HEK293 (cell line): ENCODE results near the gene ITGA8.

ENCODE experiments used
- BCL11B ChIP-seq: fragments of 450-650 bp; formaldehyde crosslinking; IDR thresholded peaks from 2 replicates; pipeline ENCODE4 v1.5.1; 2016; ENCODE audit warnings: low read depth, missing biosample characterization, missing genetic modification characterization
- FEZF1 ChIP-seq: fragments of 450-650 bp; formaldehyde crosslinking; IDR thresholded peaks from 2 replicates; pipeline ENCODE4 v1.5.1; 2016; ENCODE audit warnings: missing biosample characterization, missing genetic modification characterization
- IKZF3 ChIP-seq: fragments of 450-650 bp; IDR thresholded peaks from 2 replicates; pipeline ENCODE4 v1.5.0; 2018; ENCODE audit warnings: missing biosample characterization, mild to moderate bottlenecking, missing genetic modification characterization, moderate library complexity
- INSM2 ChIP-seq: fragments of 450-650 bp; formaldehyde crosslinking; IDR thresholded peaks from 2 replicates; pipeline ENCODE4 v1.5.1; 2016; ENCODE audit warnings: missing biosample characterization, missing genetic modification characterization
- KLF9 ChIP-seq: fragments of 450-650 bp; formaldehyde crosslinking; IDR thresholded peaks from 2 replicates; pipeline ENCODE4 v1.5.1; 2016; ENCODE audit warnings: missing biosample characterization, missing genetic modification characterization, low read depth
- PRDM4 ChIP-seq: fragments of 450-650 bp; formaldehyde crosslinking; IDR thresholded peaks from 2 replicates; pipeline ENCODE4 v1.5.1; 2017; ENCODE audit warnings: missing biosample characterization, missing genetic modification characterization
- SP2 ChIP-seq: fragments of 450-650 bp; formaldehyde crosslinking; IDR thresholded peaks from 2 replicates; pipeline ENCODE4 v1.5.1; 2016; ENCODE audit warnings: missing biosample characterization, missing genetic modification characterization
- SP3 ChIP-seq: fragments of 450-650 bp; formaldehyde crosslinking; IDR thresholded peaks from 2 replicates; pipeline ENCODE4 v1.5.1; 2016; ENCODE audit warnings: missing biosample characterization, missing genetic modification characterization
- SP7 ChIP-seq: fragments of 450-650 bp; formaldehyde crosslinking; IDR thresholded peaks from 2 replicates; pipeline ENCODE4 v1.5.1; 2016; ENCODE audit warnings: missing biosample characterization, missing genetic modification characterization
- TCF7L2 ChIP-seq: IDR thresholded peaks from 2 replicates; pipeline ENCODE4 v1.6.1; 2011; ENCODE audit warnings: low read depth, mild to moderate bottlenecking, inconsistent platforms, low read length, moderate library complexity, borderline replicate concordance
- YY2 ChIP-seq: fragments of 450-650 bp; formaldehyde crosslinking; IDR thresholded peaks from 2 replicates; pipeline ENCODE4 v1.5.1; 2016; ENCODE audit warnings: missing biosample characterization, missing genetic modification characterization
- ZNF146 ChIP-seq: fragments of 450-650 bp; formaldehyde crosslinking; IDR thresholded peaks from 2 replicates; pipeline ENCODE4 v1.5.1; 2016; ENCODE audit warnings: missing biosample characterization, missing genetic modification characterization
- ZNF211 ChIP-seq: fragments of 450-650 bp; formaldehyde crosslinking; IDR thresholded peaks from 2 replicates; pipeline ENCODE4 v1.5.1; 2016; ENCODE audit warnings: low read depth, missing biosample characterization, missing genetic modification characterization
- ZNF398 ChIP-seq: fragments of 450-650 bp; formaldehyde crosslinking; IDR thresholded peaks from 2 replicates; pipeline ENCODE4 v1.5.1; 2017; ENCODE audit warnings: missing biosample characterization, missing genetic modification characterization
- ZNF501 ChIP-seq: fragments of 450-650 bp; formaldehyde crosslinking; IDR thresholded peaks from 2 replicates; pipeline ENCODE4 v1.5.1; 2016; ENCODE audit warnings: missing biosample characterization, missing genetic modification characterization
- ZNF558 ChIP-seq: fragments of 450-650 bp; formaldehyde crosslinking; IDR thresholded peaks from 2 replicates; pipeline ENCODE4 v1.5.1; 2016; ENCODE audit warnings: missing biosample characterization, missing genetic modification characterization
- ZNF629 ChIP-seq: fragments of 450-650 bp; formaldehyde crosslinking; IDR thresholded peaks from 2 replicates; pipeline ENCODE4 v1.5.1; 2017; ENCODE audit warnings: missing biosample characterization, missing genetic modification characterization
- ZNF660 ChIP-seq: fragments of 450-650 bp; IDR thresholded peaks from 2 replicates; pipeline ENCODE4 v1.5.1; 2018; ENCODE audit warnings: missing biosample characterization, mild to moderate bottlenecking, missing genetic modification characterization
- ZNF704 ChIP-seq: fragments of 450-650 bp; formaldehyde crosslinking; IDR thresholded peaks from 2 replicates; pipeline ENCODE4 v1.5.1; 2016; ENCODE audit warnings: missing biosample characterization, missing genetic modification characterization
- ZNF843 ChIP-seq: fragments of 450-650 bp; formaldehyde crosslinking; IDR thresholded peaks from 2 replicates; pipeline ENCODE4 v1.5.1; 2016; ENCODE audit warnings: missing biosample characterization, missing genetic modification characterization
- TF ChIP-seq, protein P1 (sequence below): fragments of 450-650 bp; formaldehyde crosslinking; IDR thresholded peaks from 2 replicates; pipeline ENCODE4 v1.5.1; 2016; ENCODE audit warnings: missing biosample characterization, missing genetic modification characterization

The ITGA8 gene

DNA sequence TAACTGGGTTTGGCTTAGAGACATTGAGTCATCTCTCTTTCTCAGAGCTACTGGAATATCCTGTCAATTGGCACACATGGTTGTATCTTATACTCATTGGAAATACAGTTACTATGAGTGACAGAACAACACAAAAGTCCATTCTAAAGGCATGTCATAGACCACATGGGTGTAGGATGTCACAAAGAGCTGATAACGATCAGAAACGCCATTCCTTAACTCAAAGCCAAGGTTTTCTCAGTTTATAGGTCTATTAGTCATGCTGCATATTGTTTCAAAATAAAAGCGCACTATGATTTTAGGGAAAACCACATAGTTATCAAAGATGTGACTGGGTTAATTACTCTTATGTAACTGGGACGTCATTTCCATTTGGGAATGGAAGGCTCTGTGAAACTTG is 201.5 kb downstream of the ITGA8 start (continued):
- no peak for TF ChIP-seq ZNF146
- 0 out of 2 replicates have a peak, but pooled peaks have one; percentile 43 for TF ChIP-seq ZNF398 (tag by site-specific recombination)
- 0 out of 2 replicates have a peak, but pooled peaks have one; percentile 35 for TF ChIP-seq ZNF558
- 0 out of 2 replicates have a peak, but pooled peaks have one; percentile 62 for TF ChIP-seq ZNF660 (tag by site-specific recombination)
- TF ChIP-seq KLF9 (tag by site-specific recombination), result no peak
- TF ChIP-seq ZNF843, result peak; percentile 49; the same call in 1 of the 2 replicates
- no peak for TF ChIP-seq ZNF501
- 0 out of 2 replicates have a peak, but pooled peaks have one; percentile 12 for TF ChIP-seq YY2 (tag by site-specific recombination)
- TF ChIP-seq BCL11B, result 0 out of 2 replicates have a peak, but pooled peaks have one; percentile 26
- TF ChIP-seq, protein P1, sequence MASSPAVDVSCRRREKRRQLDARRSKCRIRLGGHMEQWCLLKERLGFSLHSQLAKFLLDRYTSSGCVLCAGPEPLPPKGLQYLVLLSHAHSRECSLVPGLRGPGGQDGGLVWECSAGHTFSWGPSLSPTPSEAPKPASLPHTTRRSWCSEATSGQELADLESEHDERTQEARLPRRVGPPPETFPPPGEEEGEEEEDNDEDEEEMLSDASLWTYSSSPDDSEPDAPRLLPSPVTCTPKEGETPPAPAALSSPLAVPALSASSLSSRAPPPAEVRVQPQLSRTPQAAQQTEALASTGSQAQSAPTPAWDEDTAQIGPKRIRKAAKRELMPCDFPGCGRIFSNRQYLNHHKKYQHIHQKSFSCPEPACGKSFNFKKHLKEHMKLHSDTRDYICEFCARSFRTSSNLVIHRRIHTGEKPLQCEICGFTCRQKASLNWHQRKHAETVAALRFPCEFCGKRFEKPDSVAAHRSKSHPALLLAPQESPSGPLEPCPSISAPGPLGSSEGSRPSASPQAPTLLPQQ (tag by site-specific recombination), result peak; percentile 58; the same call in 1 of the 2 replicates
- TF ChIP-seq TCF7L2, result no peak
- TF ChIP-seq ZNF629 (tag by site-specific recombination), result peak; percentile 90
- TF ChIP-seq ZNF704 (tag by site-specific recombination), result no peak
- no peak for TF ChIP-seq ZNF211 (tag by site-specific recombination)
- TF ChIP-seq SP7 (tag by site-specific recombination), result peak; percentile 72
- TF ChIP-seq FEZF1 (tag by site-specific recombination), result 0 out of 2 replicates have a peak, but pooled peaks have one; percentile 21
- TF ChIP-seq IKZF3 (tag by site-specific recombination), result peak; percentile 63; the same call in 1 of the 2 replicates
- peak; percentile 33 for TF ChIP-seq SP3 (tag by site-specific recombination)
- TF ChIP-seq PRDM4 (tag by site-specific recombination), result no peak
- TF ChIP-seq SP2 (tag by site-specific recombination), result no peak
- peak; percentile 85 for TF ChIP-seq INSM2
